NCI-H146 (cell line): ENCODE results near the gene HFE.
A peak's percentile ranks its signal among the peaks of the same experiment; 100 is the strongest.
"Not testable (repeated sequence)": the region's sequence is repeated elsewhere in the genome, so short reads cannot be mapped to it uniquely, and the experiment has no call there.

ENCODE experiments used
- DNase-seq: peaks from one replicate; lab custom pipeline; 2025; lab: John Stamatoyannopoulos, UW

HFE gene

GRCh38 chr6:26113570-26113969 is 26.3 kb downstream of the HFE start:
- DNase-seq, result no peak

- no peak for DNase-seq
Measured at GRCh38 chr6:26115226-26115625, 28.0 kb downstream of the HFE start.

GRCh38 chr6:26116267-26116666 is 29.0 kb downstream of the HFE start:
- DNase-seq, result no peak

- DNase-seq, result no peak
Measured at GRCh38 chr6:26118999-26119398, 31.8 kb downstream of the HFE start.

- DNase-seq, result not testable (repeated sequence)
Measured at GRCh38 chr6:26120115-26120514, 32.9 kb downstream of the HFE start.

GRCh38 chr6:26120807-26121140 is 33.5 kb downstream of the HFE start:
- DNase-seq, result no peak

GRCh38 chr6:26121141-26122004 is 34.1 kb downstream of the HFE start:
- no peak for DNase-seq

- peak; percentile 18 for DNase-seq
Measured at GRCh38 chr6:26122005-26122388, 34.8 kb downstream of the HFE start.

GRCh38 chr6:26122402-26122792 is 35.2 kb downstream of the HFE start:
- peak; percentile 75 for DNase-seq

GRCh38 chr6:26122793-26123674 is 35.8 kb downstream of the HFE start:
- DNase-seq, result peak; percentile 100

GRCh38 chr6:26123675-26123946 is 36.4 kb downstream of the HFE start:
- no peak for DNase-seq

- peak; percentile 99 for DNase-seq
Measured at GRCh38 chr6:26123947-26124780, 36.9 kb downstream of the HFE start.

- DNase-seq, result peak; percentile 46
Measured at GRCh38 chr6:26124781-26125685, 37.8 kb downstream of the HFE start.

- DNase-seq, result peak; percentile 78
Measured at GRCh38 chr6:26126394-26127235, 39.4 kb downstream of the HFE start.

- DNase-seq, result no peak
Measured at GRCh38 chr6:26128013-26128771, 41.0 kb downstream of the HFE start.

GRCh38 chr6:26129656-26130055 is 42.4 kb downstream of the HFE start:
- no peak for DNase-seq

GRCh38 chr6:26130581-26131249 is 43.5 kb downstream of the HFE start:
- no peak for DNase-seq

- no peak for DNase-seq
Measured at GRCh38 chr6:26131618-26132017, 44.4 kb downstream of the HFE start.

- no peak for DNase-seq
Measured at GRCh38 chr6:26133730-26134129, 46.5 kb downstream of the HFE start.
